ENCODE measurements around the gene LIF.

- TF ChIP-seq, protein P1, sequence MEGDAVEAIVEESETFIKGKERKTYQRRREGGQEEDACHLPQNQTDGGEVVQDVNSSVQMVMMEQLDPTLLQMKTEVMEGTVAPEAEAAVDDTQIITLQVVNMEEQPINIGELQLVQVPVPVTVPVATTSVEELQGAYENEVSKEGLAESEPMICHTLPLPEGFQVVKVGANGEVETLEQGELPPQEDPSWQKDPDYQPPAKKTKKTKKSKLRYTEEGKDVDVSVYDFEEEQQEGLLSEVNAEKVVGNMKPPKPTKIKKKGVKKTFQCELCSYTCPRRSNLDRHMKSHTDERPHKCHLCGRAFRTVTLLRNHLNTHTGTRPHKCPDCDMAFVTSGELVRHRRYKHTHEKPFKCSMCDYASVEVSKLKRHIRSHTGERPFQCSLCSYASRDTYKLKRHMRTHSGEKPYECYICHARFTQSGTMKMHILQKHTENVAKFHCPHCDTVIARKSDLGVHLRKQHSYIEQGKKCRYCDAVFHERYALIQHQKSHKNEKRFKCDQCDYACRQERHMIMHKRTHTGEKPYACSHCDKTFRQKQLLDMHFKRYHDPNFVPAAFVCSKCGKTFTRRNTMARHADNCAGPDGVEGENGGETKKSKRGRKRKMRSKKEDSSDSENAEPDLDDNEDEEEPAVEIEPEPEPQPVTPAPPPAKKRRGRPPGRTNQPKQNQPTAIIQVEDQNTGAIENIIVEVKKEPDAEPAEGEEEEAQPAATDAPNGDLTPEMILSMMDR (IDR thresholded peaks at IDR 0.05; ENCODE audit: low read depth, low read length, missing input control), result no peak
- TF ChIP-seq TAF1 (conservative IDR thresholded peaks at IDR 0.05), result no peak
- TF ChIP-seq, protein P2, sequence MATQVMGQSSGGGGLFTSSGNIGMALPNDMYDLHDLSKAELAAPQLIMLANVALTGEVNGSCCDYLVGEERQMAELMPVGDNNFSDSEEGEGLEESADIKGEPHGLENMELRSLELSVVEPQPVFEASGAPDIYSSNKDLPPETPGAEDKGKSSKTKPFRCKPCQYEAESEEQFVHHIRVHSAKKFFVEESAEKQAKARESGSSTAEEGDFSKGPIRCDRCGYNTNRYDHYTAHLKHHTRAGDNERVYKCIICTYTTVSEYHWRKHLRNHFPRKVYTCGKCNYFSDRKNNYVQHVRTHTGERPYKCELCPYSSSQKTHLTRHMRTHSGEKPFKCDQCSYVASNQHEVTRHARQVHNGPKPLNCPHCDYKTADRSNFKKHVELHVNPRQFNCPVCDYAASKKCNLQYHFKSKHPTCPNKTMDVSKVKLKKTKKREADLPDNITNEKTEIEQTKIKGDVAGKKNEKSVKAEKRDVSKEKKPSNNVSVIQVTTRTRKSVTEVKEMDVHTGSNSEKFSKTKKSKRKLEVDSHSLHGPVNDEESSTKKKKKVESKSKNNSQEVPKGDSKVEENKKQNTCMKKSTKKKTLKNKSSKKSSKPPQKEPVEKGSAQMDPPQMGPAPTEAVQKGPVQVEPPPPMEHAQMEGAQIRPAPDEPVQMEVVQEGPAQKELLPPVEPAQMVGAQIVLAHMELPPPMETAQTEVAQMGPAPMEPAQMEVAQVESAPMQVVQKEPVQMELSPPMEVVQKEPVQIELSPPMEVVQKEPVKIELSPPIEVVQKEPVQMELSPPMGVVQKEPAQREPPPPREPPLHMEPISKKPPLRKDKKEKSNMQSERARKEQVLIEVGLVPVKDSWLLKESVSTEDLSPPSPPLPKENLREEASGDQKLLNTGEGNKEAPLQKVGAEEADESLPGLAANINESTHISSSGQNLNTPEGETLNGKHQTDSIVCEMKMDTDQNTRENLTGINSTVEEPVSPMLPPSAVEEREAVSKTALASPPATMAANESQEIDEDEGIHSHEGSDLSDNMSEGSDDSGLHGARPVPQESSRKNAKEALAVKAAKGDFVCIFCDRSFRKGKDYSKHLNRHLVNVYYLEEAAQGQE (IDR thresholded peaks at IDR 0.05), result no peak
- TF ChIP-seq MAX (IDR thresholded peaks at IDR 0.05), result no peak
- no peak for TF ChIP-seq NR2F2 (IDR thresholded peaks at IDR 0.05)
- TF ChIP-seq ZBTB33 (IDR thresholded peaks at IDR 0.05), result no peak
- TF ChIP-seq HNF4G (IDR thresholded peaks at IDR 0.05), result no peak
- TF ChIP-seq ATF3 (IDR thresholded peaks at IDR 0.05), result no peak
- no peak for TF ChIP-seq YY1 (IDR thresholded peaks at IDR 0.05)
- no peak for TF ChIP-seq JUND (IDR thresholded peaks at IDR 0.05)
- TF ChIP-seq FOXA2 (IDR thresholded peaks at IDR 0.05), result no peak
- no peak for TF ChIP-seq RAD21 (IDR thresholded peaks at IDR 0.05)
- TF ChIP-seq SP1 (IDR thresholded peaks at IDR 0.05), result no peak
- no peak for TF ChIP-seq HNF4A (conservative IDR thresholded peaks at IDR 0.05)
Measured at GRCh38 chr22:30206944-30207343, 39.6 kb downstream of the LIF start.

All from liver (tissue), 3 donors.